ENCODE measurements around the gene EYS.
"Not testable (repeated sequence)": the region's sequence is repeated elsewhere in the genome, so short reads cannot be mapped to it uniquely, and the experiment has no call there.

Gene EYS

GRCh38 chr6:65075705-65076230, 631.3 kb downstream of the EYS start:
- Histone ChIP-seq H3K9me3 (ENCODE audit: low read length) (no peaks in the 10 kb centered on the region), H2AFZ (ENCODE audit: low read depth, low read length) (no peak overlapping the region), H3K4me1 (ENCODE audit: insufficient read depth, low read length) (no peaks in the 10 kb centered on the region), H3K36me3 (ENCODE audit: insufficient read depth, low read length) (no peaks in the 10 kb centered on the region), H3K27me3 (ENCODE audit: insufficient read depth, low read length) (no peaks in the 10 kb centered on the region), H3K4me3 (ENCODE audit: low read length) (no peak overlapping the region)

- Histone ChIP-seq H3K4me1 (ENCODE audit: insufficient read depth, low read length) (no peaks in the 10 kb centered on the region), H3K4me3 (ENCODE audit: low read length) (no peak overlapping the region), H2AFZ (ENCODE audit: low read depth, low read length) (no peak overlapping the region), H3K36me3 (ENCODE audit: insufficient read depth, low read length) (no peaks in the 10 kb centered on the region), H3K27me3 (ENCODE audit: insufficient read depth, low read length) (no peaks in the 10 kb centered on the region), H3K9me3 (ENCODE audit: low read length) (no peaks in the 10 kb centered on the region)
These were observed 634.5 kb downstream of the EYS start for GRCh38 chr6:65072500-65072899.

DNA sequence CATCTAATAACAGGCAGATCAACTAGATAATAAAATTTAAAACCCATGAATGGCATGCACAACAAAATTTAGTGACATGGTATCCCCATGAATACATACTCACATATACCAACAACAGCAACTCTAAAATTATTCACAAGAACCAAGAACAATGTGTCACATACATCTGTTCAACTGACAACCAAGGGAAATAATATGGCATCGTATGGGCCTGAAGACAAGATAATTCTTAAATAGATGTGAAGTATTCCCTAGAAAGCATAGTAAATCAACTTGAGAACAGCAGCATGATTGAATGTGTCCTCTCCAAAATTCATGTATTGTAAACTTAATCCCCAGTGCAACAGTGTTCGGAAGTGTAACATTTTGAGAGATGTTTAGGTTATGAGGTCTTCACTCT, 635.5 kb downstream of the EYS start:
- Histone ChIP-seq H3K9me3 (ENCODE audit: low read length) (no peaks in the 10 kb centered on the region), H3K36me3 (ENCODE audit: insufficient read depth, low read length) (no peaks in the 10 kb centered on the region), H3K4me1 (ENCODE audit: insufficient read depth, low read length) (no peaks in the 10 kb centered on the region), H2AFZ (ENCODE audit: low read depth, low read length) (no peak overlapping the region), H3K27me3 (ENCODE audit: insufficient read depth, low read length) (no peaks in the 10 kb centered on the region), H3K4me3 (ENCODE audit: low read length) (no peak overlapping the region)

- Histone ChIP-seq H3K4me1 (ENCODE audit: insufficient read depth, low read length) (no peaks in the 10 kb centered on the region), H3K36me3 (ENCODE audit: insufficient read depth, low read length) (no peaks in the 10 kb centered on the region), H3K27me3 (ENCODE audit: insufficient read depth, low read length) (no peaks in the 10 kb centered on the region), H3K4me3 (ENCODE audit: low read length) (no peak overlapping the region), H3K9me3 (ENCODE audit: low read length) (no peaks in the 10 kb centered on the region), H2AFZ (ENCODE audit: low read depth, low read length) (no peak overlapping the region)
These were observed 642.2 kb downstream of the EYS start for GRCh38 chr6:65064844-65065243.

GRCh38 chr6:65059568-65059967, 647.5 kb downstream of the EYS start:
- Histone ChIP-seq H3K27me3 (ENCODE audit: insufficient read depth, low read length) (no peaks in the 10 kb centered on the region), H2AFZ (ENCODE audit: low read depth, low read length) (no peak overlapping the region)

GRCh38 chr6:65055545-65055944, 651.5 kb downstream of the EYS start:
- Histone ChIP-seq H3K9me3 (ENCODE audit: low read length) (no peaks in the 10 kb centered on the region), H3K27me3 (ENCODE audit: insufficient read depth, low read length) (no peaks in the 10 kb centered on the region), H3K4me1 (ENCODE audit: insufficient read depth, low read length) (no peaks in the 10 kb centered on the region), H3K4me3 (ENCODE audit: low read length) (no peak overlapping the region), H3K36me3 (ENCODE audit: insufficient read depth, low read length) (no peaks in the 10 kb centered on the region), H2AFZ (ENCODE audit: low read depth, low read length) (no peak overlapping the region)

More at GRCh38 chr6:65059568-65059967, 647.5 kb downstream of the EYS start:
- Histone ChIP-seq H3K9me3 (ENCODE audit: low read length) (no peaks in the 10 kb centered on the region), H3K36me3 (ENCODE audit: insufficient read depth, low read length) (no peaks in the 10 kb centered on the region), H3K4me3 (ENCODE audit: low read length) (no peak overlapping the region), H3K4me1 (ENCODE audit: insufficient read depth, low read length) (no peaks in the 10 kb centered on the region)

- no peak overlapping the region for H3K4me3 ChIP-seq (ENCODE audit: low read length)
- H3K36me3 ChIP-seq (ENCODE audit: insufficient read depth, low read length), result no peaks in the 10 kb centered on the region
- H3K4me1 ChIP-seq (ENCODE audit: insufficient read depth, low read length), result no peaks in the 10 kb centered on the region
- no peaks in the 10 kb centered on the region for H3K9me3 ChIP-seq (ENCODE audit: low read length)
- no peak overlapping the region for H2AFZ ChIP-seq (ENCODE audit: low read depth, low read length)
- H3K27me3 ChIP-seq (ENCODE audit: insufficient read depth, low read length), result no peaks in the 10 kb centered on the region
These were observed 654.4 kb downstream of the EYS start for GRCh38 chr6:65052626-65053025.

GRCh38 chr6:65045801-65046200, 661.2 kb downstream of the EYS start:
- Histone ChIP-seq H3K9me3 (ENCODE audit: low read length) (no peaks in the 10 kb centered on the region), H3K4me1 (ENCODE audit: insufficient read depth, low read length) (no peaks in the 10 kb centered on the region), H2AFZ (ENCODE audit: low read depth, low read length) (no peak overlapping the region), H3K4me3 (ENCODE audit: low read length) (no peak overlapping the region), H3K36me3 (ENCODE audit: insufficient read depth, low read length) (no peaks in the 10 kb centered on the region), H3K27me3 (ENCODE audit: insufficient read depth, low read length) (no peaks in the 10 kb centered on the region)

- no peaks in the 10 kb centered on the region for H3K9me3 ChIP-seq (ENCODE audit: low read length)
These were observed 693.0 kb downstream of the EYS start for GRCh38 chr6:65014006-65014405.

DNA sequence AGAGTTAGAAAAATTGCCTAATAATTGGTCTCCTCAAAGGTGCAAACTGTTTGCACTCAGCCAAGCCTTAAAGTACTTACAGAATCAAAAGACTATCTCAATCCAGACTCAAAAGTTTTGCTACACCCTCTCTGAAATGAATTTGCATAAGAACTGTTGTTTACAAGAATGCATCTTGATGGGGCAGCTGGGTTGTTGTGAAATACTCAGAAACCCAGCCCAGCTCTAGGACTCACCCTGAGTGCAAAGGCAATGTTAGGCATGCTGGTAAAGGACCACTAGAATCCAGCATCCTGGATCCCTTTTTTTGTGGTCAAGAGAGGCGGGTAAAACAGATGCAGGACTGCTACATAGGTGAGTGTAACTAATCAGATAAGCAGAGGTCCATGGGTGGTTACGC, 700.2 kb downstream of the EYS start:
- Histone ChIP-seq H3K4me3 (ENCODE audit: low read length) (no peak overlapping the region), H3K4me1 (ENCODE audit: insufficient read depth, low read length) (no peaks in the 10 kb centered on the region), H3K36me3 (ENCODE audit: insufficient read depth, low read length) (no peaks in the 10 kb centered on the region), H3K9me3 (ENCODE audit: low read length) (no peaks in the 10 kb centered on the region), H3K27me3 (ENCODE audit: insufficient read depth, low read length) (no peaks in the 10 kb centered on the region), H2AFZ (ENCODE audit: low read depth, low read length) (no peak overlapping the region)

More at GRCh38 chr6:65014006-65014405, 693.0 kb downstream of the EYS start:
- Histone ChIP-seq H3K27me3 (ENCODE audit: insufficient read depth, low read length) (no peaks in the 10 kb centered on the region), H3K4me1 (ENCODE audit: insufficient read depth, low read length) (no peaks in the 10 kb centered on the region), H3K36me3 (ENCODE audit: insufficient read depth, low read length) (no peaks in the 10 kb centered on the region), H3K4me3 (ENCODE audit: low read length) (no peak overlapping the region), H2AFZ (ENCODE audit: low read depth, low read length) (no peak overlapping the region)

- Histone ChIP-seq H3K4me3 (ENCODE audit: low read length) (no peak overlapping the region), H3K27me3 (ENCODE audit: insufficient read depth, low read length) (no peaks in the 10 kb centered on the region), H3K9me3 (ENCODE audit: low read length) (no peaks in the 10 kb centered on the region)
These were observed 702.7 kb downstream of the EYS start for GRCh38 chr6:65004283-65004682.

GRCh38 chr6:65002882-65003281, 704.1 kb downstream of the EYS start:
- H3K4me3 ChIP-seq (ENCODE audit: low read length); H3K27me3 ChIP-seq (ENCODE audit: insufficient read depth, low read length); H3K4me1 ChIP-seq (ENCODE audit: insufficient read depth, low read length); H3K36me3 ChIP-seq (ENCODE audit: insufficient read depth, low read length); H3K9me3 ChIP-seq (ENCODE audit: low read length); H2AFZ ChIP-seq (ENCODE audit: low read depth, low read length): not testable (repeated sequence)

More at GRCh38 chr6:65004283-65004682, 702.7 kb downstream of the EYS start:
- no peaks in the 10 kb centered on the region for H3K36me3 ChIP-seq (ENCODE audit: insufficient read depth, low read length)
- H2AFZ ChIP-seq (ENCODE audit: low read depth, low read length), result no peak overlapping the region
- H3K4me1 ChIP-seq (ENCODE audit: insufficient read depth, low read length), result no peaks in the 10 kb centered on the region

- Histone ChIP-seq H3K27me3 (ENCODE audit: insufficient read depth, low read length) (no peaks in the 10 kb centered on the region), H3K36me3 (ENCODE audit: insufficient read depth, low read length) (no peaks in the 10 kb centered on the region), H2AFZ (ENCODE audit: low read depth, low read length) (no peak overlapping the region), H3K9me3 (ENCODE audit: low read length) (no peaks in the 10 kb centered on the region), H3K4me3 (ENCODE audit: low read length) (no peak overlapping the region), H3K4me1 (ENCODE audit: insufficient read depth, low read length) (no peaks in the 10 kb centered on the region)
These were observed 706.2 kb downstream of the EYS start for GRCh38 chr6:65000815-65001214.

GRCh38 chr6:64998204-64998603, 708.8 kb downstream of the EYS start:
- no peak overlapping the region for H2AFZ ChIP-seq (ENCODE audit: low read depth, low read length)
- H3K27me3 ChIP-seq (ENCODE audit: insufficient read depth, low read length), result no peaks in the 10 kb centered on the region
- H3K4me3 ChIP-seq (ENCODE audit: low read length), result no peak overlapping the region
- H3K9me3 ChIP-seq (ENCODE audit: low read length), result no peaks in the 10 kb centered on the region
- no peaks in the 10 kb centered on the region for H3K36me3 ChIP-seq (ENCODE audit: insufficient read depth, low read length)
- no peaks in the 10 kb centered on the region for H3K4me1 ChIP-seq (ENCODE audit: insufficient read depth, low read length)
